ENCODE data around the gene CAMK1D. TPM values are rescaled to one million over a fixed set of nuclear protein-coding genes. Genes with fewer than 3 reads are reported as not detected.

The CAMK1D gene
- total and polyA plus RNA-seq, 3 donors from 2014 or later = 10.0 to 14.5 (median 14.0) TPM

- H3K9me3 ChIP-seq = no peaks in the 10 kb centered on the region
- DNase-seq = no peak
- no peak overlapping the region for H3K27ac ChIP-seq
- no peaks in the 10 kb centered on the region for H3K27me3 ChIP-seq
- no peaks in the 10 kb centered on the region for H3K36me3 ChIP-seq (ENCODE audit: low read depth, missing control alignments)
- TF ChIP-seq CTCF (IDR thresholded peaks at IDR 0.05) (no peak), POLR2A (IDR thresholded peaks at IDR 0.05) (no peak)
- 51 to 57% methylated on average over 6 of the region's 6 CpGs for WGBS, 2 donors
- H3K4me1 ChIP-seq = peaks cover 3% of the 10 kb centered on the region
- H3K4me3 ChIP-seq = no peak overlapping the region
- intact Hi-C loops (cut with DNase I; ENCODE audit: low total_unique reads) = no loop called here
Measured at GRCh38 chr10:12547301-12547771, 198.0 kb downstream of the CAMK1D start.

- no peak for TF ChIP-seq POLR2A (IDR thresholded peaks at IDR 0.05)
- TF ChIP-seq CTCF (IDR thresholded peaks at IDR 0.05) = no peak
- Histone ChIP-seq H3K4me3 (no peak overlapping the region), H3K9me3 (no peaks in the 10 kb centered on the region), H3K36me3 (ENCODE audit: low read depth, missing control alignments) (no peaks in the 10 kb centered on the region), H3K27ac (no peak overlapping the region), H3K4me1 (peaks cover 3% of the 10 kb centered on the region), H3K27me3 (no peaks in the 10 kb centered on the region)
- intact Hi-C loops (cut with DNase I; ENCODE audit: low total_unique reads) = no loop called here
- 91 to 92% methylated on average over 5 of the region's 5 CpGs for WGBS, 2 donors
- no peak for DNase-seq
Measured at GRCh38 chr10:12549297-12549696, 199.9 kb downstream of the CAMK1D start.

- no peak overlapping the region for H3K4me3 ChIP-seq
- no peaks in the 10 kb centered on the region for H3K36me3 ChIP-seq (ENCODE audit: low read depth, missing control alignments)
- peaks cover 10% of the 10 kb centered on the region for H3K4me1 ChIP-seq
- no peaks in the 10 kb centered on the region for H3K9me3 ChIP-seq
- intact Hi-C loops (cut with DNase I; ENCODE audit: low total_unique reads) = no loop called here
- no peak overlapping the region for H3K27ac ChIP-seq
- no peaks in the 10 kb centered on the region for H3K27me3 ChIP-seq
- WGBS, 2 donors = 93 to 94% methylated on average over 8 of the region's 8 CpGs
- no peak for TF ChIP-seq CTCF (IDR thresholded peaks at IDR 0.05)
- no peak for TF ChIP-seq POLR2A (IDR thresholded peaks at IDR 0.05)
- DNase-seq = no peak
Measured at GRCh38 chr10:12550994-12551393, 201.6 kb downstream of the CAMK1D start.

GRCh38 chr10:12556039-12556438, 206.7 kb downstream of the CAMK1D start:
- no peak overlapping the region for H3K4me3 ChIP-seq
- no peak for DNase-seq
- TF ChIP-seq POLR2A (IDR thresholded peaks at IDR 0.05) (no peak), CTCF (IDR thresholded peaks at IDR 0.05) (no peak)
- peaks cover 14% of the 10 kb centered on the region for H3K4me1 ChIP-seq
- intact Hi-C loops (cut with DNase I; ENCODE audit: low total_unique reads) = no loop called here
- H3K9me3 ChIP-seq = no peaks in the 10 kb centered on the region
- no peaks in the 10 kb centered on the region for H3K36me3 ChIP-seq (ENCODE audit: low read depth, missing control alignments)
- no peaks in the 10 kb centered on the region for H3K27me3 ChIP-seq
- WGBS, 2 donors = 74 to 85% methylated on average over 5 of the region's 5 CpGs
- H3K27ac ChIP-seq = peak overlapping the region; percentile 42 to 78

- no peak for DNase-seq
Measured at GRCh38 chr10:12559578-12560178, 210.3 kb downstream of the CAMK1D start.

More at GRCh38 chr10:12559578-12560178, 210.3 kb downstream of the CAMK1D start:
- TF ChIP-seq CTCF (IDR thresholded peaks at IDR 0.05) = no peak
- no peak for TF ChIP-seq POLR2A (IDR thresholded peaks at IDR 0.05)
- Histone ChIP-seq H3K27ac (no peak overlapping the region), H3K4me3 (no peak overlapping the region), H3K9me3 (no peaks in the 10 kb centered on the region), H3K4me1 (peaks cover 14% of the 10 kb centered on the region), H3K27me3 (no peaks in the 10 kb centered on the region), H3K36me3 (ENCODE audit: low read depth, missing control alignments) (no peaks in the 10 kb centered on the region)
- intact Hi-C loops (cut with DNase I; ENCODE audit: low total_unique reads) = no loop called here
- 75 to 76% methylated on average over 10 to 11 of the region's 11 CpGs for WGBS, 2 donors

All from testis (tissue), 3 donors.